Uterus (tissue), 2 donors: Measurements from ENCODE around the gene BARHL1.

ENCODE experiments used
- POLR2A ChIP-seq, 2 donors: fragments of 450-650 bp; IDR thresholded peaks; one replicate each; pipeline ENCODE4 v1.6.1; 2016; ENCODE audit warnings: antibody characterized with exemption in 2 of 2, mild to moderate bottlenecking in 1 of 2, moderate library complexity in 1 of 2
- TF ChIP-seq, protein P1 (sequence below), 4 experiments: fragments of 200-600 bp in 2 of 4; fragments of 450-650 bp in 2 of 4; sonication (generic) in 2 of 4; IDR thresholded peaks; one replicate each; pipeline ENCODE4 v1.5.1; 2016 to 2019; ENCODE audit warnings: antibody characterized with exemption in 4 of 4, mild to moderate bottlenecking in 2 of 4, moderate library complexity in 1 of 4

GRCh38 chr9:132543251-132543650 lies 39.2 kb upstream of the BARHL1 start:
- TF ChIP-seq POLR2A (IDR thresholded peaks at IDR 0.05), result no peak
- TF ChIP-seq, protein P1, sequence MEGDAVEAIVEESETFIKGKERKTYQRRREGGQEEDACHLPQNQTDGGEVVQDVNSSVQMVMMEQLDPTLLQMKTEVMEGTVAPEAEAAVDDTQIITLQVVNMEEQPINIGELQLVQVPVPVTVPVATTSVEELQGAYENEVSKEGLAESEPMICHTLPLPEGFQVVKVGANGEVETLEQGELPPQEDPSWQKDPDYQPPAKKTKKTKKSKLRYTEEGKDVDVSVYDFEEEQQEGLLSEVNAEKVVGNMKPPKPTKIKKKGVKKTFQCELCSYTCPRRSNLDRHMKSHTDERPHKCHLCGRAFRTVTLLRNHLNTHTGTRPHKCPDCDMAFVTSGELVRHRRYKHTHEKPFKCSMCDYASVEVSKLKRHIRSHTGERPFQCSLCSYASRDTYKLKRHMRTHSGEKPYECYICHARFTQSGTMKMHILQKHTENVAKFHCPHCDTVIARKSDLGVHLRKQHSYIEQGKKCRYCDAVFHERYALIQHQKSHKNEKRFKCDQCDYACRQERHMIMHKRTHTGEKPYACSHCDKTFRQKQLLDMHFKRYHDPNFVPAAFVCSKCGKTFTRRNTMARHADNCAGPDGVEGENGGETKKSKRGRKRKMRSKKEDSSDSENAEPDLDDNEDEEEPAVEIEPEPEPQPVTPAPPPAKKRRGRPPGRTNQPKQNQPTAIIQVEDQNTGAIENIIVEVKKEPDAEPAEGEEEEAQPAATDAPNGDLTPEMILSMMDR (IDR thresholded peaks at IDR 0.05), result no peak
